K562 (cell line): Measurements from ENCODE around the gene USP1.

Experiments used
- CTCF ChIP-seq, 3 experiments: IDR thresholded peaks in 2 of 3; conservative IDR thresholded peaks in 1 of 3; 2 replicates each; pipeline ENCODE4 v1.5.1; 2011 to 2012; ENCODE audit warnings: low read length in 3 of 3, mild to moderate bottlenecking in 3 of 3, control low read depth in 2 of 3, improper control_type of control experiment in 1 of 3, inconsistent platforms in 1 of 3, low read depth in 1 of 3, mixed read lengths in 1 of 3, moderate library complexity in 1 of 3; ENCODE audit not compliant: insufficient read depth in 2 of 3
- EZH2 ChIP-seq: IDR thresholded peaks from 2 replicates; pipeline ENCODE4 v1.6.1; 2012; ENCODE audit warnings: low read depth, mild to moderate bottlenecking, inconsistent platforms, low read length, borderline replicate concordance
- JUN ChIP-seq, 2 experiments: sonication (generic) in 1 of 2; formaldehyde crosslinking in 1 of 2; IDR thresholded peaks; 2 replicates each; pipeline versions ENCODE4 v1.6.1 to v1.8.0; 2012 to 2022; ENCODE audit warnings: borderline replicate concordance in 2 of 2, mild to moderate bottlenecking in 2 of 2, improper control_type of control experiment in 1 of 2, low read depth in 1 of 2, low read length in 1 of 2, missing genetic modification reagents in 1 of 2
- NR2C2 ChIP-seq, 2 experiments: fragments of 200-800 bp in 1 of 2; sonication (Bioruptor generic) in 1 of 2; sonication (generic) in 1 of 2; formaldehyde crosslinking in 1 of 2; IDR thresholded peaks; 2 replicates each; pipeline versions ENCODE4 v1.6.1 to v1.8.0; 2016 to 2022; ENCODE audit warnings: mild to moderate bottlenecking in 1 of 2, missing compliant biosample characterization in 1 of 2, missing genetic modification characterization in 1 of 2, missing genetic modification reagents in 1 of 2
- PPARD ChIP-seq: fragments of 250-450 bp; sonication (Bioruptor Pico); IDR thresholded peaks from 2 replicates; pipeline ENCODE4 v1.8.0; 2022; ENCODE audit warnings: inconsistent platforms, mild to moderate bottlenecking, moderate library complexity
- RBM14 ChIP-seq: fragments of 200-400 bp; formaldehyde crosslinking; IDR thresholded peaks from 2 replicates; pipeline ENCODE4 v1.6.1; 2018; ENCODE audit warnings: low read depth, mild to moderate bottlenecking, low read length, moderate library complexity, borderline replicate concordance; ENCODE audit not compliant: insufficient read depth
- TEAD1 ChIP-seq, 2 experiments: fragments of 450-650 bp in 1 of 2; sonication (generic) in 1 of 2; formaldehyde crosslinking; IDR thresholded peaks; 2 replicates each; pipeline versions ENCODE4 v1.4.0 to v1.8.0; 2020 to 2022; ENCODE audit warnings: mild to moderate bottlenecking in 2 of 2, missing genetic modification reagents in 1 of 2
- TEAD4 ChIP-seq, 2 experiments: sonication (generic) in 1 of 2; formaldehyde crosslinking in 1 of 2; IDR thresholded peaks; 2 replicates each; pipeline versions ENCODE4 v1.6.1 to v1.8.0; 2012 to 2022; ENCODE audit warnings: borderline replicate concordance in 1 of 2, inconsistent platforms in 1 of 2, low read length in 1 of 2, mild to moderate bottlenecking in 1 of 2, missing genetic modification reagents in 1 of 2
- ZNF124 ChIP-seq: sonication (generic); formaldehyde crosslinking; IDR thresholded peaks from 2 replicates; pipeline ENCODE4 v1.8.1; 2022; ENCODE audit warnings: missing genetic modification reagents
- ZNF778 ChIP-seq: fragments of 450-650 bp; formaldehyde crosslinking; IDR thresholded peaks from 2 replicates; pipeline ENCODE4 v1.4.0; 2020; ENCODE audit warnings: mild to moderate bottlenecking, moderate library complexity

GRCh38 chr1:62390071-62390470 lies 46.8 kb upstream of the USP1 start:
- TF ChIP-seq JUN (IDR thresholded peaks at IDR 0.05; ENCODE audit: borderline replicate concordance, low read depth, low read length) (no peak), JUN (CRISPR knock-in tag; IDR thresholded peaks at IDR 0.05; ENCODE audit: borderline replicate concordance) (no peak), CTCF (IDR thresholded peaks at IDR 0.05 in 2 of 3, conservative IDR thresholded peaks at IDR 0.05 in 1 of 3; ENCODE audit: insufficient read depth in 2 of 3, low read depth in 1 of 3, low read length in 3 of 3) (no peak), EZH2 (no peak), NR2C2 (CRISPR knock-in tag; IDR thresholded peaks at IDR 0.05) (no peak), NR2C2 (tag; IDR thresholded peaks at IDR 0.05) (no peak), TEAD4 (IDR thresholded peaks at IDR 0.05; ENCODE audit: low read length) (no peak), TEAD4 (CRISPR knock-in tag; IDR thresholded peaks at IDR 0.05; ENCODE audit: borderline replicate concordance) (no peak), TEAD1 (CRISPR knock-in tag; IDR thresholded peaks at IDR 0.05) (no peak), PPARD (CRISPR knock-in tag) (no peak), ZNF778 (CRISPR knock-in tag) (no peak), ZNF124 (CRISPR knock-in tag) (no peak), RBM14 (no peak)
